ENCODE results near the gene MAP2. TPM values are rescaled to one million over a fixed set of nuclear protein-coding genes. Genes with fewer than 3 reads are reported as not detected.

The MAP2 gene
- total RNA-seq, 1 experiment from 2014 or later = 0.43 TPM

DNA sequence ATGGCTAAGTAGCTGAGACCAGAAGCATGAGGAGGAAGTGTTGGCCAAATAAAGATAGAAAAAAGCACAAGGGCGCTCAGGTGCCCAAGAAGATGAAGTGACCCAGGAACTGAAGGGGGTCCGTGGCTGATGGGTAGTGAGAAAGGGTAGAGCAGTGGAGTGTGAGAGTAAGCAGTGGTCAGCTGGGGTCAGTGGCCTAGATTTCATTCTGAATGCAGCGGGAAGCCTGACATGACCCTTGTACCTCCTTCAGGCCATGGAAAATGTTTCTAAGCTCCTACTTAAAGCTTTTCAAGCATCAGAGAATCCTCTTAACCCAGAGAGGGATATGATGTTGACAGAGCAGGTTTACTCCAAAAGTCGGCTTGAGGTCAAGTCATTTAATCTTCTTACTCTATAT is 258.8 kb downstream of the MAP2 start:
- Histone ChIP-seq H3K27me3 (no peaks in the 10 kb centered on the region), H3K9me3 (no peaks in the 10 kb centered on the region), H3K4me3 (no peak overlapping the region), H3K36me3 (no peaks in the 10 kb centered on the region)
- no peak for DNase-seq

DNA sequence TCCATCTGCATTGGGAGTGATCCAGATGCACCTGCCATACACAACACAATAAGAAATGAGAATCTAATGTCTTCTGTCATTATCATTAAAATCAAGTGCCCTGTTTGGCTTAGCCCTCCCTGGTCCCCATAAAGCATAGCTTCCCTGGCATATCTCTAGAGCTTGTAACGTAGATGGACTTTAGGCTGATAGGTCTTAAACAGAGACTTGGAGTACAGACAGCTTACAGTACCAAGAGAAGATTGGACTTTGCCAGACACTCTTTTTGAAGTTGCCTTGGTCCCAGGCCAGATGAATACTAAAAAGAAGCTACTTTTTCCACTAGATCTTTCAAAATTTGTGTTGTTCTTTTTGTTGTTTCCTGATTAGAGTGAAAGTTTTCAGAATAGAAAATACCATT is 261.5 kb downstream of the MAP2 start:
- Histone ChIP-seq H3K27me3 (no peaks in the 10 kb centered on the region), H3K9me3 (no peaks in the 10 kb centered on the region), H3K36me3 (no peaks in the 10 kb centered on the region), H3K4me3 (no peak overlapping the region)
- no peak for DNase-seq

DNA sequence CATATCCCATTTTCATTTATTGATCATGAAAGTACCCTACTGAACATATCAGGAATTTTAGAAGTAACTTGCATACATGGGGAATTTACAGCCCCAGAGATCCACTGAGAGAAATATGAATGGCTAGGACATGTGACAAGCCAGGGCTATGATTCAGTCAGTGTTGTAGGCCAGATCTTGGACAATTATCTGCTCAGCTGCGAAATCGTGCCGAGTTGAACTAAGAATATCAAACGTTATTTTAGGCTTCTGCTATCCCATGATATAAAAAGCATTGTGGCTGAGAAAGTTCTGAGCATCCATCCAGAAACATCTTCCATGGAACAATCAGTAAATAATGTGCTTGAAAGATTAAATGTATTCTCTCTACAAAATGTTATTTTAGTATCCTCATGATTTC is 262.1 kb downstream of the MAP2 start:
- no peaks in the 10 kb centered on the region for H3K9me3 ChIP-seq
- no peak for DNase-seq
- no peaks in the 10 kb centered on the region for H3K36me3 ChIP-seq
- no peak overlapping the region for H3K4me3 ChIP-seq
- no peaks in the 10 kb centered on the region for H3K27me3 ChIP-seq

DNA sequence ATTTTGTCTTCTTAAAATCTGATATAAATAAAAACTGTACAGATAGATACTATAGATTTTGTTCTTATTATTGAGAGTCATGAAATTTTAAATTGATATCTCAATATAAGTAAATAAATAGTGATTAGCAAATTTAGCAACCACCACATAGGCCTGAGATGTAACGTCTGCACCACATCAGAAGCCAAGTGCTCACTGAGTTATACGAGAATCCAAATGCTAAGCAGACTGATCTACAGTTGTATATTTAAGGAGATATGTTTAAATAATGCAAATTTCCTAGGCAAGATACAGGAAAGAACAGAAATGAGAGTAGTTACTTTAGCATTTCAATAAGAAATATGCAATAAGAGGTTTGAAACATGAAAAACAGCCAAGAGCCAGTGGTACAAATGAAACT is 262.6 kb downstream of the MAP2 start:
- Histone ChIP-seq H3K9me3 (no peaks in the 10 kb centered on the region), H3K27me3 (no peaks in the 10 kb centered on the region), H3K36me3 (no peaks in the 10 kb centered on the region), H3K4me3 (no peak overlapping the region)
- DNase-seq = no peak

DNA sequence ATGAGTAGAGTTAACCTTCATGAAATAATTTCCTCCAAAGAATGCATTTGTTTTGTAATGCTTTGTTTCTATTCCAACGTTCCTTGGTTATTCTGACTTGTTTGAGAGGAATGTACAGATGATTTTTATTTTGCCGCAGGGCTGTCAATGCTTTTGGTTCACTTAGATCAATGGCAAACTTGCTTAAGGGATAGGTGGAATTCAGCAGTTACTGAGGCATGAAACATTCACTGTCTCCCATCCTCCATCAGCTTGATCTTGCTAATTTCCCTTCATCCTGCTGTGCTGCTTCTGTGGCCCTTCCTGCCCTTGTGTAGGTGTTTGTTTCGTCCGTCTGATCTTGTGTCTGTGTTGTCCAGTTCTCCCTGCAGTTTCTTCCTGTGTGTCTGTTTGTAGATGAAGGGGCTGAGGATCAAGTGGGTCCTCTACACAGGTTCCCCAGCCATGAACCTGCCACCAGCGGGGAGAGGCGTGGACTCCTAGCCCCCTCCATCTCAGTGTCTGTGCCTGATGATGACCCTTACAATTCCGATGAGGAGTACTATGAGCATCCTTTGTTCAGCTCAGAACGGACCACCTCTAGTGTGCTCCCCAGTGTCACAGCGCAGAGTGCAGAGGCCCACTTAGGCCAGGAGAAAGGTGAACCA is 263.6 kb downstream of the MAP2 start:
- H3K9me3 ChIP-seq = no peaks in the 10 kb centered on the region

DNA sequence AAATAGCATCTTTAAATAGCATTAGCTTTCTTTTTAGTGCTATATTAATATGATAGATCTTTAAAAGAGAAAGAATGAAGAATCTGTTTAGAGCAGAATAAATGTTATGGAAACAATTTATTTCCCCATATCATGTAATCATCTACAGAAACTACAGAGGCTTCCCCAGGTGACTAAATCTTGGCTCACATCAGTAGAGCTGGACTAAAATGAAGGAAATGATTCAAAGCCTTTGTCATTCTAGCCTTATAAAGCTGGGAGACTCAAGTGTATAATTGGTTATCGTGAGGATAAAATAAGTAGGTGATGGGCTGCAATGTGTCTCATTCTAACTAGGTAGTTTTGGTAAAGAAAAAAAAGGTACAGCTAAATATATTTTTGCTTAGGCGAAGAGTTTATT is 264.5 kb downstream of the MAP2 start:
- H3K27me3 ChIP-seq = no peaks in the 10 kb centered on the region
- H3K4me3 ChIP-seq = no peak overlapping the region
- no peaks in the 10 kb centered on the region for H3K9me3 ChIP-seq
- no peak for DNase-seq
- H3K36me3 ChIP-seq = no peaks in the 10 kb centered on the region

More for the DNA sequence above, 263.6 kb downstream of the MAP2 start:
- H3K27me3 ChIP-seq = no peaks in the 10 kb centered on the region
- no peaks in the 10 kb centered on the region for H3K36me3 ChIP-seq
- no peak overlapping the region for H3K4me3 ChIP-seq
- DNase-seq = no peak

DNA sequence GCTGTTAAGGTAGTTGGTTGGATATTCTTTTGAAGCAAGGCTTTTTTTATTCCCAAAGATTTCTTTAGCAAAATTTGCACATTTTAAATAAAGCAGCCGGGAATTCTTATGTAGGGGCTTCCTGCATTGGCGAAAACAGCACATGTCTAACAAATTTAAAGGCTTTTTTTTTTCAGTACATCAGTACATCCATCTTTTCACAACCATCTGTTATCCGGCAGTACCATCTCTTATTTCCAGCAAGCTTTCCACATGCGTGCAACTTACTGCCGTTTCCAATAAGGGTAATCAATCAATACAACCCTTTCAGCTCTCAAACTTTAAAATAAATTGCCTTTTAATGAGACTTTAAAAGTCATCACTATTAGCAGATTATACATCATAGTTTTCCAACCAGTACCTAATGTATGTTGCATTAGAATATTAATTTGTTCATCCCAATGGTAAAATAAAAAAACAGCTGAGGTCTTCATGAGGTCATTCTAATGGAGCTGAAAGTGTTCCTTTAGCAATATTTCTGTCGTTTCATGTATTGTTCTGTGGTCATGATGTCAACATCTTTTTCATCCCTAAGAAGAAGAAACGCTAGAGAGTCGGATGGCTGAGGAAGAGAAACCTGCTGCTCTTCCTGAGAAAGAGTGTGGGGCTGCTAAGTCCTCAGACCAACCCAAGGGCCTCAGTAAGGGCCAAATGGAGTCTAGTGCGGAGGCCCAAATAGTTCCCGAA is 266.3 kb downstream of the MAP2 start:
- no peaks in the 10 kb centered on the region for H3K27me3 ChIP-seq
- DNase-seq = no peak
- no peaks in the 10 kb centered on the region for H3K36me3 ChIP-seq
- H3K4me3 ChIP-seq = no peak overlapping the region
- H3K9me3 ChIP-seq = no peaks in the 10 kb centered on the region

DNA sequence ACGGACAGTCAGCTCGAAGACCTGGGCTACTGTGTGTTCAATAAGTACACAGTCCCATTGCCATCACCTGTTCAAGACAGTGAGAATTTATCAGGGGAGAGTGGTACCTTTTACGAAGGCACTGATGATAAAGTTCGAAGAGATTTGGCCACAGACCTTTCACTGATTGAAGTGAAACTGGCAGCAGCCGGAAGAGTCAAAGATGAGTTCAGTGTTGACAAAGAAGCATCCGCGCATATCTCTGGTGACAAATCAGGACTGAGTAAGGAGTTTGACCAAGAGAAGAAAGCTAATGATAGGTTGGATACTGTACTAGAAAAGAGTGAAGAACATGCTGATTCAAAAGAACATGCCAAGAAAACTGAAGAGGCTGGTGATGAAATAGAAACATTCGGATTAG is 270.9 kb downstream of the MAP2 start:
- H3K9me3 ChIP-seq = no peaks in the 10 kb centered on the region
- no peak overlapping the region for H3K4me3 ChIP-seq
- DNase-seq = no peak
- no peaks in the 10 kb centered on the region for H3K36me3 ChIP-seq
- no peaks in the 10 kb centered on the region for H3K27me3 ChIP-seq

DNA sequence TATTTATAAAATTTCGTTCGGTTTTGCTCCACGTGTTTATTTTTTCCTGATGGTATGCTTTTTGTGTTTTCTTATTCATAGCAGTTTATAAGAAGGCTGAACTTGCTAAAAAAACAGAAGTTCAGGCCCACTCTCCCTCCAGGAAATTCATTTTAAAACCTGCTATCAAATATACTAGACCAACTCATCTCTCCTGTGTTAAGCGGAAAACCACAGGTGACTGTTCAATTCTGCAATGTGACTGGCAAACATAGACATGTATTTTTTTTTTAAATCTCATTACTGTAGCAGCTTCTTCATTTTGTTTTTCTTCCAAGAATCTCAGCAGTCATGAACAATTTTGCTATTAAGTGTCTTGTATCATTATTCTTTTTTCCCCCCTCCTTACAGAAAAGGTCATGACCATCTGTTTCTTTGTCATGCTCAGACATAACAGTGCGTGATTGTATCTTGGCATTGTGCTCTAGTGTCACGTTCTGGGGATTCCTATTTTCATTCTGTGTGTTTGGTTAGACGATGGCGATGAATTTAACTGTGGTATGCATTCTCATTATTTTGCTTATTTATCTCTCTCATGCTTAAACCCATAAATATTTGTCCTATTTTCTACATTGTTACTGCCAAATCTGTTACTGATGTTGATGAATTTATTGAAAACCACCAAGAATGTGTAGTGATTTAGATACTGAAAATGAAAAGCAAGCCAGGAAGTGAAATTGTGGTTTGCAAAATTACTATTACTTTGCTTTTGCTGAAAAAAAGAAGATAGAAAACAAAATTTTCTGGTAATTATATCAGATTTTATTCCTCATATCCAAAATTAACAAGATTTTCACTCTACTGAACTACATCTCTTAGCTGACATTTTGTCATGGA is 273.2 kb downstream of the MAP2 start:
- DNase-seq = no peak
- H3K36me3 ChIP-seq = no peaks in the 10 kb centered on the region
- H3K4me3 ChIP-seq = no peak overlapping the region
- no peaks in the 10 kb centered on the region for H3K9me3 ChIP-seq
- no peaks in the 10 kb centered on the region for H3K27me3 ChIP-seq

DNA sequence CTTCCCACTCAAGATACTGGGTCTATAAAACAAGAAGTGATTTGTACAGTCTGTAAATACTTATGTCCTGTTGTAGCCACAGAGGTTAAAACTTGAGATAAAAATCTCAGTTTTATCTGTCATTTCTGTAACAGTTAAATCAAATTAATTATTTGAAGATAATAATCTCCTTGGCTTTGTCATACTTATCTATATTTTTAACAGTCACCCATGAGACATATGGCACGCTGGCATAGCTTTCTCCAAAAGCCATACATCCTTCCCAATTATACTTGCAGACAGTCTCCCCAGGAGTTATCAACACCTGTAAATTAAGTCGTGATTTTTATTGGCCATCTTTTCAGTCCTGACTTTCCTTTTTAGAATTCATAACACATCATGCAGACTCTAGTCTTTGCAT is 278.9 kb downstream of the MAP2 start:
- Histone ChIP-seq H3K9me3 (no peaks in the 10 kb centered on the region), H3K27me3 (no peaks in the 10 kb centered on the region), H3K36me3 (no peaks in the 10 kb centered on the region), H3K4me3 (no peak overlapping the region)
- DNase-seq = no peak

DNA sequence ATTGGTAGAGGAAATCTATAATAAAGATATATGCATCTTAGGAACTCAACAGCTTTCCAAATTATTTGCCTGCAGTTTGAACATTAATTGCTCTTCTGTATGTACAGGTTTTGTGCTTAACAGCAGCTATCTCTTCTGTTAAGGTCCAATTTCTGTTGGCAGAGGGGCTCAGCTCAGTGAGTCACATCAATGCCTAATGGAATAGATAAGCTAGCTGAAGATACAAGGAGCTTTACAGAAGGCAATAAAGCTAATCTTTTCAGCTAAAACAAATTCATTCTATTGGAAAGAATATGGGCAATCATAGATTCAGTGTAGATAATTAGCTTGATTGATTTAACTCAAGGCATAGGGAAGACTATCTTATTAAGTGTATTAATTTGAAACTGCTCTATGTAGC is 289.4 kb downstream of the MAP2 start:
- Histone ChIP-seq H3K36me3 (no peaks in the 10 kb centered on the region), H3K27me3 (no peaks in the 10 kb centered on the region), H3K9me3 (no peaks in the 10 kb centered on the region), H3K4me3 (no peak overlapping the region)
- DNase-seq = no peak

DNA sequence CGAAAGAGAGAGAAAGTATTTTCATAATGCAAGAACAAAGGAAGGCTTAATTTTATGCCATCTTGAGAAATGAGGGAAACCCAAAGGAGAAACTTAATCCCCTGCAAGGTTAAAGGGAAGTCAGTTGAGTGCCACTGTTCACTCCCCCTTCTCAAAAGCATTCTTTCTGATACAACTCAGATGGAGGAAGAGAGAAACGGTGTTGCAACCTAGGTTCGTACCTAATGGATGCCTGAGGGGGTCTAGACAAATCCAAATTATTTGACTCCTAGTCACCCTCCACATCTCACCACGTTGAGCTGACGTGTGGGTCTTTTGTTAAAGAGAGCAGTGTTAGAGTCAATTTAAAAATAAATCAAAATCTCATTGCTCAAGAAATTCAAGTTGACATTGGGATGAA is 295.2 kb downstream of the MAP2 start:
- no peak for DNase-seq
- Histone ChIP-seq H3K9me3 (no peaks in the 10 kb centered on the region), H3K4me3 (no peak overlapping the region)

DNA sequence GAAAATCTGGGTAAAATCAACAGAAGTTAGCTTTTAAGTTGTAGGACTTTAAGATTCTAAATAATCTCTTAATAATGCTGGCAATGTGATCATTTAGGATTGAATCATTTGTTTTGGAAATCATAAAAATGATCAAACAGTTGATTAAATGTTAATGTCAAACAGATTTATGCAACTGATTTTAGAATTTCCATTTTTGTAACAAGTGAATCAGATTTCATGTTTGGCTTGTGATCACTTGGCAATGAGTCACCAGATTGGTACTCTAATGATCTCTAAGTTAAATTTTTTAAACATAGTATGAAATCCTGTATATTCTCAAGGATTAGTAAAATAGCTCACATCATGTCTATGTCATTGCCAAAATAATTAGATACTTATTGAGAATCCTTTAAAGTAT is 297.6 kb downstream of the MAP2 start:
- Histone ChIP-seq H3K36me3 (no peaks in the 10 kb centered on the region), H3K4me3 (no peak overlapping the region), H3K9me3 (no peaks in the 10 kb centered on the region), H3K27me3 (no peaks in the 10 kb centered on the region)
- DNase-seq = no peak

More for the DNA sequence above, 295.2 kb downstream of the MAP2 start:
- Histone ChIP-seq H3K27me3 (no peaks in the 10 kb centered on the region), H3K36me3 (no peaks in the 10 kb centered on the region)

DNA sequence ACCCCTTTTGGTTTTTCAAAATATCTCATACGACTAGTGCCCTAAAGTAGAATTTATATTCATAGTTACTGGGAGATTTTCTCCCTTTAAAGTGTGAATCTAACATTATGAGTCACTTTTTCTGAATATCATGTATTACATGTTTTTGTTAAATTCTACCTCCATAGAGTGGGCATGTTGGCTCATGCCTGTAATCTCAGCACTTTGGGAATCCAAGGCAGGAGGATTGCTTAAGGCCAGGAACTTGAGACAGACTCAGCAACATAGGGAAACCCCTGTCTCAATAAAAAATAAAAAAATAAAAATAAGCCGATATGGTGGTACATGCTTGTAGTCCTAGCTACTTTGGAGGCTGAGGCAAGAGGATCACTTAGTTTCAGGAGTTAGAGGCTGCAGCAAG is 302.5 kb downstream of the MAP2 start:
- Histone ChIP-seq H3K27me3 (no peaks in the 10 kb centered on the region), H3K36me3 (no peaks in the 10 kb centered on the region), H3K4me3 (no peak overlapping the region), H3K9me3 (no peaks in the 10 kb centered on the region)
- no peak for DNase-seq

DNA sequence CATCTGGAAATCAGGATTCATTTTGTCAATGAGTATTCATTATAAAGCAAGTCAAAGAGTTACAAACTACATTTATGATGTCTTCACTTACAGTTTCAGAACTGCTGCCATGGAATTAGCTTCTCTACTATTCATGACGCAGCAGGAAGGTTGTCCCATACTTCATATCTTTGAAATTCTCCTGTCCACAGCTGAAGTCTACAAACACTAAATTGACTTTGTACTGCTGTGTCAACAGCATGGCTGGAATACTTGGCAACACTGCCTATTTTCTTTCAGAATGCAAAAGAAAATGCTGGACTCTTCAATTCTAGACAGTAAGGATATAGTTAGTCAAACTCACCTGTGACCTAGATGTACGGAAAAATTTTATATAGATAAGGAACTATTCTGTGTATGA is 303.2 kb downstream of the MAP2 start:
- no peak for DNase-seq
- Histone ChIP-seq H3K36me3 (no peaks in the 10 kb centered on the region), H3K27me3 (no peaks in the 10 kb centered on the region), H3K4me3 (no peak overlapping the region), H3K9me3 (no peaks in the 10 kb centered on the region)

DNA sequence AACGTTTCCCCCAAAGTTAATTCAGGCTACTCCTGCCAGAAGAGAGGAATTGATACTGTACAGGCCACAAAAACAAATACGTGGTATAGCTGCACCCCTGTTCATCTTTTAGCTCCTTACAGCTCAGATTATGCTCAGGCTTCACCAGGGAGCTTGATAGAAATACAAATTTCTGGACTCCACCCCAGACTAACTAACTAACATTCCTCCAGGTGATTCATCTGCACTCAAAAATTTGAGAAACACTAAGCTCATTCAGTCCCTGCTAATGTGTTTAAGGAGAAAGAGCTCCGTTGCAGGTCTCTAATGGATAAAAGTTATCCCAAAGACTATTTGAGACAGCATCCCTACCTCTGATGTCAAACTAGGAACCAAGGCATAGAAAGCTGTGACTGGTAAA is 311.0 kb downstream of the MAP2 start:
- Histone ChIP-seq H3K36me3 (no peaks in the 10 kb centered on the region), H3K9me3 (no peaks in the 10 kb centered on the region), H3K27me3 (no peaks in the 10 kb centered on the region), H3K4me3 (no peak overlapping the region)
- no peak for DNase-seq

DNA sequence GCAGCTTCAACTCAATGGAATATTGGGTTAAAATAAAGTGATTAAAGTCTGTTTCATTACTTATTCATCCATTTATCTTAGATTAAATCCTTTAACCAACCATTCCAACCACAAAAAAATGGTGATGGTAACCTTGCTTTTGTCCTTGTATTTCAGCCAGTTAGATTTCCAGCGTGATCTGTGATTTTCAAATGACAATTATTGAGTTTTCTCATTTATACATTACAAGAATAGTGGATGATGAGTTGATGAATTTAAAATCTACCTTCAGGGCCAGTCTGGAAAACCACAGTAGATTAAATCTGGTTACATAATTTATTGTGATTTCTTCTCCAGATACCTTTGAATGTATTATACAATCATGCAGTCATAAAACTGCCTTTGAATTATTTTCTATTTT is 318.1 kb downstream of the MAP2 start:
- no peaks in the 10 kb centered on the region for H3K27me3 ChIP-seq
- H3K9me3 ChIP-seq = no peaks in the 10 kb centered on the region
- no peaks in the 10 kb centered on the region for H3K36me3 ChIP-seq
- H3K4me3 ChIP-seq = no peak overlapping the region
- DNase-seq = no peak

All from MG63 (cell line).